Stimulated activated CD4-positive, alpha-beta T cell treated with anti-CD3 and anti-CD28 coated beads, Interleukin-4, amount 100 ng/mL, for 1 hour (primary cell): Measurements from ENCODE around the gene TDG.
"Not testable (repeated sequence)": the region's sequence is repeated elsewhere in the genome, so short reads cannot be mapped to it uniquely, and the experiment has no call there.

Experiments used
- DNase-seq: peaks from one replicate; pipeline ENCODE4 v3.0.0-alpha.2; 2020

TDG gene

DNA sequence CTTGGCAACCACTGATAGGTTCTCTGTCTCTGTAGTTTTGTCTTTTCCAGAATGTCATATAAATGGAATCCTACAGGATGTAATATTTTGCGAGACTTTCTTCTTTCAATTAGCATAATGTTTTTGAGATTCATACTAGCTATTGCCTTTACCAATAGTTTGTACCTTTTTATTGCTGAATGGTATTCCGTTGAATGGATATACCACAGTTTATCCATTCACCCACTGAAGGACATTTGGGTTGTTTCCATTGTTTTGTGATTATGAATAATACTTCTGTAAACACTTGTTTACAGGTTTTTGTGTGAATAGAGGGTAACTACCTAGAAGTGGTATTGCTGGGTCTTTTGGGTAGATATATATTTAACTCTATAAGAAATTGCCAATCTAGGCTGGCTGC is 58.0 kb downstream of the TDG start:
- DNase-seq = no peak

DNA sequence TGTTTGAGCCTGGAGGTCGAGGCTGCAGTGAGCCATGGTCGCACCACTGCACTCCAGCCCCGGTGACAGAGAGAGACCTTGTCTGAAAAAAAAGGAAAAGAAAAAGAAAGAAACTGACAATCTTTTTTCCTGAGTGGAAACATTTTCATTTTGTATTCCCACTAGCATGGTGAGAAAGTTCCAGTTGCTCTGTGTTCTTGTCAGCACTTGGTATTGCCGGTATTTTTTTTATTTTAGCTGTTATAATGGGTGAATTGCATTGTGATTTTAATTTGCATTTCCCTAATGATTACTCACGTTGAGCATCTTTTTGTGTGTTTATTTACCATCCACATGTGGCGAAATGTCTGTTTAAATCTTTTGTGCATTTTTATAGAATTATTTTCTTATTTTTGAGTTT is 58.7 kb downstream of the TDG start:
- no peak for DNase-seq

DNA sequence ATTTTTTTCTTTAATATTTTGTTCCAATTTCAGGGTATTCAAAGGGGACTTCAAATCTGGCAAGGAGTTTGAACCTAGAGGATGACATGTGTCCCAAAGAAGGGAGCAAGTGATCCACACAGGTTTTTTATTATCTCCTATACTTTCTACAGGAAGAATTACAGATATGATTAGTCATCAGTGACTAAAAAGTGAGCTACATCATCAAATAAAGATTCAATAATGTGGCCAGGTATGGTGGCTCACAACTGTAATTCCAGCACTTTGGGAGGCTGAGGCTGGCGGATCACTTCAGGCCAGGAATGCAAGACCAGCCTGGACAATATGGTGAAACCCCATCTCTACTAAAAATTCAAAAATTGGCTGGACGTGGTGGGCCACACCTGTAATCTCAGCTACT is 60.1 kb downstream of the TDG start:
- DNase-seq = no peak

DNA sequence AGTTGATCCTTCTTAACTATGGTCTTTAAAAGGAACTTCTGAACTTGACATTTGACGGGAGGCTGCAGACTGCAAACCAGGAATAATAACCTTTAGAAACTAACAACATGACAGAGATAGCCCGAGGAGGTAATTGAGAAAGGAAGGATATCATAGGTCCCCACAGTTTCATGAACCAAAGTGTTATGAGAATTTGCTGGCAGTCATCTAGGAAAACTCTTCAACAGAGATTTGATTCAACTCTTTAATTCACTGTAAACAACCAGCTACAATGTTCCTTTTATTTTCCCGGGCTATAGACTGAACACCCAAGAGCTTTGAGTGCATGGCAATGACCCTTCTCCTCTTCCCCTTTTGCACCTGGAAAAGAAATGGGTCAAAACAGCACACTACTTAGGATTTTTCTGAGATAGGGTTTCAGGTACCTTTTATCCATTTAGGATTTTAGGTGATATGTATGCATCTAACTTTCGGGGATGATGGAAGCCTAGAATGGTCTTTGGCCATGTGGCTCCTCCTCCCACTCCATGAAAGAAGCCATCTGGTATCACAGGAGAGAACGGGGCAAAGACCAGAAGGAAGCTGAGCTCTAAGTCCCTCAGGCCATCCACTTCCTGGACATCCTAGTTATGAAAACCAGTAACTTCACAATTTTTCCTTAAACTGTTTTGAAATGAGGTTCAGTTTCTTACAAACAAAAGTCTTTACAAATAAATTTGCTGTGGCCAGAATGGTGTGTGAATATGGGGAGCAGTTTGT is 61.3 kb downstream of the TDG start:
- DNase-seq = no peak

DNA sequence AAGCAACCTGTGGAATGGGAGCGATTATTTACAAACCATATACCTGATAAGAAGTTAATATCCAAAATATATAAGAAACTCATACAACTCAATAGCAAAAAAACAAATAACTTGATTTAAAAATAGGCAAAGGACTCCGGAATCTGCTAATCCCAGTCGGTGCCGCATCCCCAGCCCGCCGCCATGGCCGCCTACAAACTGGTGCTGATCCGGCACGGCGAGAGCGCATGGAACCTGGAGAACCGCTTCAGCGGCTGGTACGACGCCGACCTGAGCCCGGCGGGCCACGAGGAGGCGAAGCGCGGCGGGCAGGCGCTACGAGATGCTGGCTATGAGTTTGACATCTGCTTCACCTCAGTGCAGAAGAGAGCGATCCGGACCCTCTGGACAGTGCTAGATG is 64.9 kb downstream of the TDG start:
- DNase-seq = not testable (repeated sequence)

DNA sequence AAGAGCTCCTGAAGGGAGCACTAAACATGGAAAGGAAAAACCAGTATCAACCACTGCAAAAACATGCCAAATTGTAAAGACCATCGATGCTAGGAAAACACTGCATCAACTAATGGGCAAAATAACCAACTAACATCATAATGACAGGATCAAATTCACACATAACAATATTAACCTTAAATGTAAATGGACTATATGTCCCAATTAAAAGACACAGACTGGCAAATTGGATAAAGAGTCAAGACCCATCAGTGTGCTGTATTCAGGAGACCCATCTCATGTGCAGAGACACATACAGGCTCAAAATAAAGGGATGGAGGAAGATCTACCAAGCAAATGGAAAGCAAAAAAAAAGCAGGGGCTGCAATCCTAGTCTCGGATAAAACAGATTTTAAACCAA is 70.5 kb downstream of the TDG start:
- not testable (repeated sequence) for DNase-seq
